Activated CD4-positive, alpha-beta T cell treated with anti-CD3 and anti-CD28 coated beads for 36 hours (primary cell): ENCODE data around the gene CYP11A1. TPM values are rescaled to one million over a fixed set of nuclear protein-coding genes. Genes with fewer than 3 reads are reported as not detected.

Experiments used
- ATAC-seq: fragments of 200-7000 bp; cut with Tn5 transposase; one replicate; pipeline ENCODE4 v1.10.0; 2021; ENCODE audit warnings: mild to moderate bottlenecking, moderate library complexity
- CTCF ChIA-PET: fragments of 350-600 bp; sonication (Branson Sonifier 250); formaldehyde crosslinking; loops from one replicate; lab custom pipeline; 2021; ENCODE audit warnings: antibody characterized with exemption; lab: Charles Lee
- POLR2A ChIA-PET: fragments of 350-600 bp; sonication (Branson Sonifier 250); formaldehyde crosslinking; loops from one replicate; lab custom pipeline; 2021; ENCODE audit warnings: antibody characterized with exemption, inconsistent platforms; lab: Charles Lee
- DNase-seq: peaks from one replicate; pipeline ENCODE4 v3.0.0-alpha.2; 2020
- H3K27ac Mint-ChIP-seq: one replicate; pipeline ENCODE4 v1.8.0; 2021; ENCODE audit warnings: mixed read lengths
- H3K27me3 Mint-ChIP-seq: one replicate; pipeline ENCODE4 v1.8.0; 2021; ENCODE audit warnings: mixed read lengths
- H3K36me3 Mint-ChIP-seq: one replicate; pipeline ENCODE4 v1.8.0; 2021; ENCODE audit warnings: low read depth, mixed read lengths
- H3K4me1 Mint-ChIP-seq: one replicate; pipeline ENCODE4 v1.8.0; 2021; ENCODE audit warnings: mixed read lengths
- H3K4me3 Mint-ChIP-seq: one replicate; pipeline ENCODE4 v1.8.0; 2021; ENCODE audit warnings: mild to moderate bottlenecking, moderate library complexity, mixed read lengths
- H3K9me3 Mint-ChIP-seq: one replicate; pipeline ENCODE4 v1.8.0; 2021; ENCODE audit warnings: low read depth, mixed read lengths
- intact Hi-C, 2 experiments: fragments of 100-400 bp; cut with DNase I in 1 of 2; cut with micrococcal nuclease in 1 of 2; formaldehyde crosslinking; loops; one replicate each; pipeline versions ENCODE4 v1.14.2 to v1.15.1; 2022 to 2024; cut with DNase I, micrococcal nuclease
- total RNA-seq, 2 experiments: library from RNA; stranded (reverse); gene quantifications; one replicate each; pipeline ENCODE4 v1.2.3, GENCODE V29; 2021

CYP11A1 gene
- total RNA-seq = not detected

GRCh38 chr15:74367296-74367854 is at the start of gene CYP11A1:
Gene CYP11A1, minus strand, starts transcription at chr15:74367646. Its CDS starts 61 bp downstream, at chr15:74367585.
- DNase-seq = no peak
- Mint-ChIP-seq H3K4me1 (peaks cover 3% of the 10 kb centered on the region), H3K27ac (no peak within 1 kb of the TSS), H3K27me3 (peaks cover 32% of the 10 kb centered on the region), H3K9me3 (no peaks in the 10 kb centered on the region), H3K36me3 (no peaks in the 10 kb centered on the region), H3K4me3 (no peak within 1 kb of the TSS)
- intact Hi-C loops = no loop called here
- ChIA-PET CTCF (interaction anchor here (0.6 to 2.2 kb wide), 3 partner anchors 15 to 86 kb away, joined by 3 to 7 read pairs (median 5); no protein-coding TSS in a partner anchor), POLR2A (no interaction called here)
- no peak for ATAC-seq

GRCh38 chr15:74417225-74417624 is 49.8 kb upstream of the CYP11A1 start:
- no peaks in the 10 kb centered on the region for H3K9me3 Mint-ChIP-seq
- ATAC-seq = no peak
- peaks cover 19% of the 10 kb centered on the region for H3K4me1 Mint-ChIP-seq
- DNase-seq = no peak
- H3K36me3 Mint-ChIP-seq = peaks cover 38% of the 10 kb centered on the region
- POLR2A ChIA-PET = no interaction called here
- no peak overlapping the region for H3K4me3 Mint-ChIP-seq
- H3K27ac Mint-ChIP-seq = no peak overlapping the region
- CTCF ChIA-PET = no interaction called here
- intact Hi-C loops = no loop called here
- no peaks in the 10 kb centered on the region for H3K27me3 Mint-ChIP-seq

- H3K4me3 Mint-ChIP-seq = no peak overlapping the region
- ATAC-seq (peak; percentile 28), DNase-seq (no peak)
- peaks cover 44% of the 10 kb centered on the region for H3K36me3 Mint-ChIP-seq
- intact Hi-C loops = no loop called here
- H3K9me3 Mint-ChIP-seq = no peaks in the 10 kb centered on the region
- ChIA-PET POLR2A (no interaction called here), CTCF (no interaction called here)
- peak overlapping the region; percentile 12 for H3K27ac Mint-ChIP-seq
- no peaks in the 10 kb centered on the region for H3K27me3 Mint-ChIP-seq
- peaks cover 16% of the 10 kb centered on the region for H3K4me1 Mint-ChIP-seq
Observed at GRCh38 chr15:74415966-74416916, 48.8 kb upstream of the CYP11A1 start.

- peaks cover 10% of the 10 kb centered on the region for H3K4me1 Mint-ChIP-seq
- peaks cover 48% of the 10 kb centered on the region for H3K36me3 Mint-ChIP-seq
- DNase-seq = no peak
Observed at GRCh38 chr15:74414603-74415338, 47.3 kb upstream of the CYP11A1 start.

GRCh38 chr15:74414081-74414580 is 46.7 kb upstream of the CYP11A1 start:
- H3K9me3 Mint-ChIP-seq = no peaks in the 10 kb centered on the region
- POLR2A ChIA-PET = no interaction called here
- H3K4me1 Mint-ChIP-seq = peaks cover 10% of the 10 kb centered on the region
- CTCF ChIA-PET = no interaction called here
- intact Hi-C loops = no loop called here
- H3K27ac Mint-ChIP-seq = no peak overlapping the region
- H3K27me3 Mint-ChIP-seq = no peaks in the 10 kb centered on the region
- DNase-seq (no peak), ATAC-seq (no peak)
- peaks cover 48% of the 10 kb centered on the region for H3K36me3 Mint-ChIP-seq
- H3K4me3 Mint-ChIP-seq = no peak overlapping the region

More at GRCh38 chr15:74414603-74415338, 47.3 kb upstream of the CYP11A1 start:
- intact Hi-C loops = no loop called here
- Mint-ChIP-seq H3K9me3 (no peaks in the 10 kb centered on the region), H3K27ac (no peak overlapping the region), H3K27me3 (no peaks in the 10 kb centered on the region), H3K4me3 (no peak overlapping the region)
- POLR2A ChIA-PET = interaction anchor here (0.6 kb wide), 1 partner anchor 40 kb away, joined by 3 read pairs; no protein-coding TSS in a partner anchor
- CTCF ChIA-PET = no interaction called here
- no peak for ATAC-seq

GRCh38 chr15:74413350-74414080 is 46.1 kb upstream of the CYP11A1 start:
- intact Hi-C loops = no loop called here
- no peak overlapping the region for H3K27ac Mint-ChIP-seq

GRCh38 chr15:74412159-74412558 is 44.7 kb upstream of the CYP11A1 start:
- Mint-ChIP-seq H3K27me3 (no peaks in the 10 kb centered on the region), H3K4me1 (peaks cover 7% of the 10 kb centered on the region), H3K4me3 (no peak overlapping the region), H3K27ac (no peak overlapping the region), H3K9me3 (no peaks in the 10 kb centered on the region), H3K36me3 (peaks cover 41% of the 10 kb centered on the region)
- intact Hi-C loops = no loop called here
- POLR2A ChIA-PET = interaction anchor here (0.6 kb wide), 1 partner anchor 54 kb away, joined by 3 read pairs; no protein-coding TSS in a partner anchor
- DNase-seq (no peak), ATAC-seq (no peak)
- CTCF ChIA-PET = interaction anchor here (0.7 to 1.2 kb wide), 4 partner anchors 9 to 464 kb away, joined by 3 to 5 read pairs (median 4); no protein-coding TSS in a partner anchor

More at GRCh38 chr15:74413350-74414080, 46.1 kb upstream of the CYP11A1 start:
- ChIA-PET CTCF (interaction anchor here (0.5 kb wide), 1 partner anchor 537 kb away, joined by 3 read pairs; no protein-coding TSS in a partner anchor), POLR2A (no interaction called here)
- Mint-ChIP-seq H3K4me3 (no peak overlapping the region), H3K9me3 (no peaks in the 10 kb centered on the region), H3K27me3 (no peaks in the 10 kb centered on the region), H3K4me1 (peaks cover 7% of the 10 kb centered on the region), H3K36me3 (peaks cover 48% of the 10 kb centered on the region)
- DNase-seq (no peak), ATAC-seq (no peak)

- no peak overlapping the region for H3K4me3 Mint-ChIP-seq
- DNase-seq = no peak
- peaks cover 38% of the 10 kb centered on the region for H3K36me3 Mint-ChIP-seq
- ChIA-PET CTCF (interaction anchor here (1.1 to 1.2 kb wide), 3 partner anchors 9 to 29 kb away, joined by 3 to 5 read pairs (median 4); no protein-coding TSS in a partner anchor), POLR2A (no interaction called here)
- no peak for ATAC-seq
- H3K27me3 Mint-ChIP-seq = no peaks in the 10 kb centered on the region
- no peak overlapping the region for H3K27ac Mint-ChIP-seq
- intact Hi-C loops = no loop called here
- H3K9me3 Mint-ChIP-seq = no peaks in the 10 kb centered on the region
- peaks cover 7% of the 10 kb centered on the region for H3K4me1 Mint-ChIP-seq
Observed at GRCh38 chr15:74411686-74412085, 44.2 kb upstream of the CYP11A1 start.

- Mint-ChIP-seq H3K27me3 (no peaks in the 10 kb centered on the region), H3K36me3 (peaks cover 30% of the 10 kb centered on the region), H3K4me3 (no peak overlapping the region), H3K27ac (no peak overlapping the region), H3K9me3 (no peaks in the 10 kb centered on the region), H3K4me1 (peaks cover 6% of the 10 kb centered on the region)
- intact Hi-C loops = no loop called here
- DNase-seq (no peak), ATAC-seq (no peak)
- POLR2A ChIA-PET = no interaction called here
- CTCF ChIA-PET = interaction anchor here (1.1 kb wide), 1 partner anchor 16 kb away, joined by 4 read pairs; no protein-coding TSS in a partner anchor
Observed at GRCh38 chr15:74410502-74410901, 43.1 kb upstream of the CYP11A1 start.

GRCh38 chr15:74409225-74409624 is 41.8 kb upstream of the CYP11A1 start:
- H3K9me3 Mint-ChIP-seq = no peaks in the 10 kb centered on the region
- ChIA-PET CTCF (interaction anchor here (0.7 to 0.9 kb wide), 3 partner anchors 12 to 33 kb away, joined by 3 to 4 read pairs (median 3); no protein-coding TSS in a partner anchor), POLR2A (interaction anchor here (0.6 kb wide), 1 partner anchor 148 kb away, joined by 6 read pairs; no protein-coding TSS in a partner anchor)
- H3K4me1 Mint-ChIP-seq = peaks cover 9% of the 10 kb centered on the region
- no peak for ATAC-seq
- no peak overlapping the region for H3K4me3 Mint-ChIP-seq
- peaks cover 22% of the 10 kb centered on the region for H3K36me3 Mint-ChIP-seq
- H3K27ac Mint-ChIP-seq = no peak overlapping the region
- DNase-seq = no peak
- intact Hi-C loops = loop anchor here in 1 of 2 experiments (10.0 kb wide), 1 partner anchor 1216 kb away; the partner anchor contains the start of gene SNUPN
- H3K27me3 Mint-ChIP-seq = no peaks in the 10 kb centered on the region
